NCI-H524 treated with DMSO at 0.1 percent for 48 hours (cell line): ENCODE results near the gene HSF2BP.
"Not testable (repeated sequence)": the region's sequence is repeated elsewhere in the genome, so short reads cannot be mapped to it uniquely, and the experiment has no call there.

ENCODE experiments used
- DNase-seq: peaks from one replicate; lab custom pipeline; 2025; lab: John Stamatoyannopoulos, UW

The HSF2BP gene

GRCh38 chr21:43597540-43598250 lies 61.6 kb downstream of the HSF2BP start:
- DNase-seq, result no peak

- DNase-seq, result no peak
Observed at GRCh38 chr21:43597052-43597451, 62.2 kb downstream of the HSF2BP start.

GRCh38 chr21:43596616-43597015 lies 62.7 kb downstream of the HSF2BP start:
- DNase-seq, result no peak

- not testable (repeated sequence) for DNase-seq
Observed at GRCh38 chr21:43595769-43596168, 63.5 kb downstream of the HSF2BP start.

- DNase-seq, result no peak
Observed at GRCh38 chr21:43593078-43593477, 66.2 kb downstream of the HSF2BP start.

GRCh38 chr21:43591571-43591970 lies 67.7 kb downstream of the HSF2BP start:
- no peak for DNase-seq

- DNase-seq, result no peak
Observed at GRCh38 chr21:43590194-43590593, 69.1 kb downstream of the HSF2BP start.

GRCh38 chr21:43588957-43589356 lies 70.3 kb downstream of the HSF2BP start:
- DNase-seq, result no peak

GRCh38 chr21:43585924-43586413 lies 73.3 kb downstream of the HSF2BP start:
- no peak for DNase-seq

- DNase-seq, result no peak
Observed at GRCh38 chr21:43585514-43585913, 73.8 kb downstream of the HSF2BP start.

- no peak for DNase-seq
Observed at GRCh38 chr21:43581453-43581852, 77.8 kb downstream of the HSF2BP start.

GRCh38 chr21:43578677-43579303 lies 80.5 kb downstream of the HSF2BP start:
- DNase-seq, result no peak

GRCh38 chr21:43575473-43575844 lies 83.8 kb downstream of the HSF2BP start:
- no peak for DNase-seq

- DNase-seq, result no peak
Observed at GRCh38 chr21:43574741-43575472, 84.4 kb downstream of the HSF2BP start.

GRCh38 chr21:43573921-43574320 lies 85.4 kb downstream of the HSF2BP start:
- no peak for DNase-seq

- no peak for DNase-seq
Observed at GRCh38 chr21:43572446-43572845, 86.8 kb downstream of the HSF2BP start.

GRCh38 chr21:43571976-43572375 lies 87.3 kb downstream of the HSF2BP start:
- DNase-seq, result no peak

GRCh38 chr21:43570195-43570594 lies 89.1 kb downstream of the HSF2BP start:
- DNase-seq, result not testable (repeated sequence)

GRCh38 chr21:43562451-43562850 lies 96.8 kb downstream of the HSF2BP start:
- not testable (repeated sequence) for DNase-seq

- DNase-seq, result not testable (repeated sequence)
Observed at GRCh38 chr21:43540561-43540960, 118.7 kb downstream of the HSF2BP start.

GRCh38 chr21:43522495-43523131 lies 136.7 kb downstream of the HSF2BP start:
- DNase-seq, result not testable (repeated sequence)

GRCh38 chr21:43517701-43518100 lies 141.6 kb downstream of the HSF2BP start:
- DNase-seq, result not testable (repeated sequence)
